Measurements from ENCODE around the gene ZSCAN22.

Gene ZSCAN22

DNA sequence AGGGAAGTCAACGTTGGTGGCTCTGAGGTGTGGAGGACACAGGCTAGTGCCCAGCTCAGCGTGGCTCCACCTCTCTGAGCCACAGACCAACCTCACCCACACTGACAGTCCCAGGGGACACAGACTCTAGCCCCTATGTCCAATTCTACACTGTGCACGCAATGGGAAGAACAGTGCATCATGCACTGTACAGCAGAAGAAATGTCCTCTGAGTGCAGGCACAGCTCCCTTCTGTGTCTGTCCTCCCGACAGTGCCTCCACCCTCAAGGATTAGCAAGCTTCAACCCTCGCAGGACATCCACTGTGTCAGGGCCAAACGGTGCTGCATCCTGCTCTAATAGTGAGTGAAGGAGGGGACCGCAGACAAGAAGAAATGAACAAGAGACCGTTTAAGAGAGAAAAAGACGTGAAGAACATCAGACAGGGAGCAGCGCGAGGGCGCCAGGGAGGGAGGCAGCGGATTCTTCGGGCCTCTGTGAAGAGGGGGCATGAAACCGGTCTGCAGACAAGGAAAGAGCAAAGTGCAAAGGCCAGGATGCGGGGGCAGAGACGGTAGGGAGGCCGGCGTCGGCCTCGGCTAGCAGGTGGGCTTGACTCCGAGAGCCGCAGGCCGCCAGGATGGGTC, 53.4 kb downstream of the ZSCAN22 start:
- no peak for DNase-seq

DNA sequence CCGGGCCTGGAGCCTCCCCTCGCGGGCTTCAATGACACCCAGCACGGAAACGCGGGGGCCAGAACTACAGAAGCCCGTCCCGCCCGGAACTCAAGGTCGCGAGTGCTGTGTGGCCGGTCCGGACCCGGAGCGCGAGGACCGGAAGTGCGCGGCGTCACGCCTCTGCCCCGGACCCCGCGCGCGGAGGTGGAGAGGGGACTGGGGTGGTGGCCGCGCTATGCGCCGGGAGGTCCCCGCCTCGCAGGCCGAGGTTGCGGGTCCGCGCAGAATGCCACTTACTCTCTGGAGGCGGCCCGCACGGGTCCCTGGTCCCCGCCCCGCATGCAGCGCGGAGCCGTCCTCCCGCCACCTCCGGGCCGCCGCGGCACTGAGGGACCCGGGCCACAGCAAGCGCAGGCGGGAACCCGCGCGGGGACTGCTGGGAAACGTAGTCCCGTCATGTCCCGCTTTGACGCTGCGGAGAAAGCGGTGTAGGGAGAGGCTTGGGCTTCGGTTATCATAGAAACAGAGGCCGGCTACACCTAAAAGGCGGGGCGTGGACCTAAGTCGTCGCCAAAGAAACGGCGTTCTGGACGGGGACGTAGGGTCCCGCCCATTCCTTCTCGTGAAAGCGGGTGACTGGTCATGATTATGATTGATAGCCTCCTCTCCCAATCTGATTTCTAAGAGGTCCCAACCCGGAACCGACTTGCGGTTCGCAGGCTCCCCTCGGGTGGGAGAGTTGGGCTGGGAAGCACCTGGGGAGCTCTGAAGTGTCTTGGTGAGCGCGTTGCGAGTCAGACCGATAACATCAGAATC, 54.1 kb downstream of the ZSCAN22 start, which contains the start of gene ZNF837:
TSS of gene ZNF837 (minus strand) at position 369 of the 798 bp plus-strand sequence. CDS start 11,698 bp downstream, outside the sequence.
- DNase-seq = peak; percentile 100

DNA sequence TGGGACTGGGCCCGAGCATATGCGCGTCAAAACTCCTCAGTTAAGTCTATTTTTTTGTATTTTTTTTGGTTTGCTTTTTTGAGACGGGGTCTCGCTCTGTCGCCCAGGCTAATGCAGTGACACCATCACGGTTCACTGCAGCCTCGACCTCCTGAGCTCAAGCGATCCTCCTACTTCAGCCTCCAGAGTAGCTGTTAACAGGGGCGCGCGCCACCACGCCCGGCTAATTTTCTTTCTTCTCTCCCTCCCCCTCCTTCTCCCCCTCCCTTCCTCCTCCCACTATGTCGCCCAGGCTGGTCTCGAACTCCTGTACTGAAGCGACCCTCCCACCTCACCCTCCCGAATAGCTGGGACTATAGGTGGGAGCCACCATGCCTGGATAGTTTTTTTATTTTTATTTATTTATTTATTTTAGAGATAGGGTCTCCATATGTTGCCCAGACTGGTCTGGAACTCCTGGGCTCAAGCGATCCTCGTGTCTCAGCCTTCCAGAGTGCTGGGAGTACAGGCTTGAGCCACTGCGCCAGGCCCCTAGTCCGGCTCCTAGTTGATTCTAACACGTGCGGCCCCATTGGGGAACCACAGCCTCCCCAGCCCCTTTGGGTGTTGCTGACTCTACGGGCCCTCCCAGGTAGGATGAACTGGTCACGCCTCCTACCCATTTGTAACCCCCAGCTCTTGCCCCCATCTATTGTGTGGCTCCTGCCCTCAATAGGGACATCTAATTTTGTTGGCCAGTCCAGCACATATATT, 54.8 kb downstream of the ZSCAN22 start:
- peak; percentile 62 for DNase-seq

DNA sequence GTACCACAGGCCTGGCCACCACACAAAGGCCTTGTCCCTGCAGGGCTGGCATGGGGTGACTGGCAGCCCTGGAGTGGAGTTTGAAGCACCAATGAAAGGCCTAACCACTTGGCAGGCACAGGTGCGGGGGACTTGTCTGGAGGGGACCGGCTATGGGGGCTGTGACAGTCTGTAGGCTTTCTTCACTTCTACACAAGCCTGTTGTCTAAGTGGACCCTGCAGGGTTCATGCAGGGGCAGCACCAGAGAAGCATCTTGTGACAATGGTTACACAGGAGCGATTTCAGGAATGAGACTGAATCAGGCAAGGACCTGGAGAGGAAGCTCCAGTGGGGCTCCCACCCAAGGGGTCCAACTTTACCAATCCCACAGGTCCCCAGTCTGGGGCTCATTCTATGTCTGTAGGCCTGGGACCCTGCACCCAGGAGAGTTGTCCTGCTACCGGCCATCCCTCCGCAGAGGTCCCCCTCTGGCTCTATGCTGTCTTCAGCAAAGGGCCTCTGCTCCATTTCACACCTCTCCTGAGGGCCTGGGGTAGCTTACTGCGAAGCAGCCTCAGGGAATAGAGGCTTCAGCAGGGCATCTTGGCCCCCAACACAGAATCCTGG, 56.3 kb downstream of the ZSCAN22 start:
- DNase-seq = no peak

DNA sequence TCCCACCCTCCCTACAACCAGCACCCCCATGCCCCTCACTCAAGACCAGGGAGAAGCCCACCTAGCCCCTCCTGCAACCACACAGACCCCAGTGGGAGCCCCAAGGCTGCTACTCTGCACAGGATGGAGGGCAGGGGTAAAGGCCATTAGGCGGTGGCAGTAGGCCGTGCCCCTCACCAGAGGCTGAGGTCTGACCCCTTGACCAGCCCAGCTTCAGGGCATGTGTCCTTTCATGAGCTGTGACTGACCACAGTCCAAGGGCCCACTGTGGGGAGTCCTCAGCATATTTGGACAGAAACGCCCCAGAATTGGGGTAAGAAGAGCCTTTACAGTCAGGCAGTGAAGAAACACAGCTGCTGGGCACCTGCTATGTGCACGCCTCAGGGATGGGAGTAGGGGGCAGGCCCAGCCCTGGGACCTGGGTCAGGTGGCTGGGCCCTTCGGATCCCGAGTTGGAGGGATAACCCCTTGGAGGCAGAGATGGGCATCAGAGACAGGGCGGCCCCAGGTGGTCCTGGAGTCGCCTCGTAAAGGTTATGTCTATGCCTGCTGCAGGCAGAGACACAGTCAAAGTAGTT, 58.6 kb downstream of the ZSCAN22 start:
- DNase-seq = no peak

DNA sequence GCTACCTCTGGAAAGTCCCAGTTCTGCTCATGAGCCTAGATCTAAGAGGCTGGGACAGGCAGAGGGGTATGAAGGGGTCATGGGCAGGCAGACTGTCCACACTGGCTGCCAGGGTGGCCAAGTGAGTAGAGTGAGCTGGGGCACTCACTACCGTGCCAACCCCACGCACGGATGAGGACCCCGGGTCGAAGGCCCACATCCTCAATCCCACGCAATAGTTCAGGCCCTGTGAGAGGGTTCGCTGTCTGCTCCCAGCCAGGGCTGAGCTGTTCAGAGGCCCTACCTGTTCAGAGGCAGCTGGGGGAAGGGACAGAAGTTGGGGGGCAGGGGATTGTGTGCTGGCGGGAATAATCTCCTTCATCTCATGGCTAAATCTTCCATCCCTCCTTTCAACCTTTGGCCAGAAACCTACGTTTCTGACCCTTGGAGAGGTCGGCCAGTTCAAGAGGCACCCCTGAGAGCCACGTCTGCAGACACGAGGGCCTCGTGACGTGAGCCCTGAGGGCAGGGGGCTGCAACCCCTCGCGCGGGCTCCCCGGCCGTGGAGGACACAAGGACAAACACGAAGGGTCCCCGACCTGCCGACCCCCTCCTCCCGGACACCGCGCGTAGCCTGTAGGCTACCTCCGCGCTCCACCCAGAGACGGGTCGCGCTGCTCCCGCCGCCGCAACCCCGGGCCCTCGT, 59.2 kb downstream of the ZSCAN22 start:
- peak; percentile 52 for DNase-seq

DNA sequence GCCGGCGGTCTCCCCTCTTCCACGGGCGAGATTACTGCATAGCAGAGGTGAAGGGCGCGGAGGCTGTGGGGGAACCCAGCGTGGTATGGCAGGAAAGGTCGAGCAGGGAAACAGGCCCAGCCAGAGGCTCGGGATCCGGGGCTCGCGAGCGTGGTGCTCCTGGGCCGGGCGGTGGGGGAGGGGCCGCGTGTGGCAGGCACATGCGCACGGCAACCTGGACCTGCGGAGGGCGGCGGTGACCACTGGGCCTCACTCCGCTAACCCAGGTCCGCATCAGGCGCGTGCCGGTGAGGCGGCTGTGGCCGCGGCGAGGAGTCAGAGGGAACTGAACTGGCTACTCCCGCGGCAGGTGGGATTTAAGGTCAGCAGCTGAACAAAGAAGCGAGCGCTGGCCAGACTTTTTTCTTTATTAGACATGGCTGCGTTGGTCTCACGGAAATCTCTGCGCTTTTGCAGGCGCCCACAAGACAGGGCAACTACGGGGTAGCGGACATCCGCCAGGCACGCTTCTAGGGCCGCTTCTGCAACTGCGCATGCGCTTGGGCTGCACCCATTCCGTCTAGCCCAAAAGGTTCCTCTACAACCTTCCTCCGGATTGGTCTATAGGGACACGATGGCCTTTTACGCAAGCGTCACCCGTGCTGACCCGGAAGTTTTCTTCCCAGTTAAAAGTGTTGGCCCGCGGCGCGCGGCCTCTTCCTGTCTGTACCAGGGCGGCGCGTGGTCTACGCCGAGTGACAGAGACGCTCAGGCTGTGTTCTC, 60.0 kb downstream of the ZSCAN22 start, which contains the start of gene RPS5:
TSS of gene RPS5 (plus strand) at position 694 of the 762 bp plus-strand sequence. CDS start 869 bp downstream, outside the sequence.
- peak; percentile 99 for DNase-seq

DNA sequence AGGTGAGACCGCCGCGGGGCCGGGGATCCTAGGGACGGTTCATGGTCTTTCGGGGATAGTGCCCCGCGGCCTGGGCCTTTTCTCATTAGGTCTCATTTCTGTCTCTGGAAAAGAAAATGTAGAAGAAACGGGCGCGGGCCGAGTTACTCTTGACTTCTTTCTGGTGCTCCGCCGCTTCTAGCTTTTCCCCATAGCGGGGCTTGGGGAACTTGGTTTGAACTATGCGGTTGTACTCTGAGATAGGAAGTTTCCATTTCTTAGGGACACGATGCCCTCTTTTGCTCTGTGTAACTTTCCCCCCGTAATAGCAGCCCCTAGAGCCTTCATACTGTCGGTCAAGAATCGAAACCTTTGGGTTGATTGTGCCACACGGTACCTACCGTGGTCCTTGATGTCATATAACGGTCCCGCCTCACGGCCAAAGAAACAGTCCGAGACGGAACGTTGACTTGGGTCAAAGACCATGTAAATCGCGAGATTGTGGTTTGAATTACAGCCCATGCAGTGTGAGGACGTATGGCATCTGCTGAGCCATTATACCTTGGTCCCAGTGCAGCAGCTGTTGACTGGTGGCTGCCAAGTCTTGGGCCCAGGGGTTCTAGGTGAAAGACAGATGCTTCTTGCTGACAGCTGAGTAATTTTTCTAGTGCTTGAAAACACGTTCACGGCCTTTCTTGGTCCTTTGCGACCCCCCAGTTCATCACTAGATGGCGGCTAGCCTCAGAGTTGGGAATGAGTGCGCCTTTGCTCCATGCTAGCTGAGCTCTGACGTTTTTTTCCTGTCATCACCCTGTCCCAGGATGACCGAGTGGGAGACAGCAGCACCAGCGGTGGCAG, 60.8 kb downstream of the ZSCAN22 start:
- peak; percentile 54 for DNase-seq

DNA sequence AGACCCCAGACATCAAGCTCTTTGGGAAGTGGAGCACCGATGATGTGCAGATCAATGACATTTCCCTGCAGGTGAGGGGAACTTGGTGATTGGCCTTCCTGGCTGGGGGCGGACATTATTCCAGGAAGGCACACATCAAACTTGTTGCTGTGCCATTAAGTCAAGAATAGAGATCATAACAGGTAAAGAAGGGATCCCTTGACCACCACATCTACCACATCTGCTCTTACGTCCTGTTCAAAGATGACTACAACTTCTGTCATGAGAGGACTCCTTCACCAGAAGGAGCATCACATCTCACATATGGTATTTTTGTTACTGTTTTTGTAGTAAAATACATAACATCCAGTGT, 61.4 kb downstream of the ZSCAN22 start:
- DNase-seq = no peak
